ENCODE data around the gene SAMD3. TPM values are rescaled to one million over a fixed set of nuclear protein-coding genes. Genes with fewer than 3 reads are reported as not detected.

Gene SAMD3
- total RNA-seq, 1 experiment from 2014 or later = 7.5 TPM

DNA sequence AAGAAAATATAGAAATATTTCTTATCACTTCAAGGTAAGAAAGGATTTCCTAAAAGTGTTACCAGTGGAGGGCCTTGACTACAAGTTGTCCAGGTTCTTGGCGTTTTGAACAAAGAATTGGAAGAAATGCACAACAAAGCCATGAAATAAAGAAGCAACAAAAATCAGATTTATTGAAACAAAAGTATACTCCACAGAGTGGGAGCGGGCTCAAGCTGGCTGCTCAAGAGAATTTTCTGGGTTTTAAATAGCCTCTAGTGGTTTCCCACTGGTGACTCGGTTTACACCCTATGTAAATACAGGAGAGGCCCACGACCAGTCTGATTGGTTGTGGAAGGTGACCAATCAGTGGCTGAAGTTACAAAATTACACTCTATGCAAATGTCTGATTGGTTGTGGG, 64.2 kb downstream of the SAMD3 start:
- no peaks in the 10 kb centered on the region for H3K79me2 ChIP-seq (ENCODE audit: insufficient read depth, low read length)

DNA sequence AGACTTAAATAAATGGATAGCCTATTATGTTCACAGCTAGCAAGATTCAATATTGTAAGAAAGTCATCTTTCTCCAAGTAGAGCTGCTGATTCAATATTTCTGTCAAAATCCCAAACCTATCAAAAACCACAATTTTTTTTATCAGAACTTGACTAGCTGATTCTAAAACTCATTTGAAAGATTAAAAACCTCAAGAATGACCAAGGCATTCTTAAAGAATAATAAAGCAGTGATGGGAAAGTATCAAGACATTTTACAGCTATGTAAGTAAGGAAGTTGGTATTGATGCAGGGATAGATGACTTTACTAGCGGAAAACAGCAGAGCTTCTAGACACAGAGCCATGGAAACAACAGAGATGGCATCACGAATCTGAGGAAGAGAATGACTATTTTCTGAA, 64.7 kb downstream of the SAMD3 start:
- TF ChIP-seq YY1 (IDR thresholded peaks at IDR 0.05; ENCODE audit: extremely low read depth, insufficient replicate concordance, low read depth, low read length) (no peak), JUND (IDR thresholded peaks at IDR 0.05) (no peak), FOSL1 (IDR thresholded peaks at IDR 0.05; ENCODE audit: low read depth) (no peak), POLR2A (IDR thresholded peaks at IDR 0.05; ENCODE audit: borderline replicate concordance, extremely low read depth, insufficient read depth, insufficient read length) (no peak), TCF7L2 (IDR thresholded peaks at IDR 0.05; ENCODE audit: borderline replicate concordance, extremely low read depth, insufficient read depth, insufficient read length) (no peak), EZH2 (IDR thresholded peaks at IDR 0.05) (no peak)
- TF ChIP-seq, protein P1, sequence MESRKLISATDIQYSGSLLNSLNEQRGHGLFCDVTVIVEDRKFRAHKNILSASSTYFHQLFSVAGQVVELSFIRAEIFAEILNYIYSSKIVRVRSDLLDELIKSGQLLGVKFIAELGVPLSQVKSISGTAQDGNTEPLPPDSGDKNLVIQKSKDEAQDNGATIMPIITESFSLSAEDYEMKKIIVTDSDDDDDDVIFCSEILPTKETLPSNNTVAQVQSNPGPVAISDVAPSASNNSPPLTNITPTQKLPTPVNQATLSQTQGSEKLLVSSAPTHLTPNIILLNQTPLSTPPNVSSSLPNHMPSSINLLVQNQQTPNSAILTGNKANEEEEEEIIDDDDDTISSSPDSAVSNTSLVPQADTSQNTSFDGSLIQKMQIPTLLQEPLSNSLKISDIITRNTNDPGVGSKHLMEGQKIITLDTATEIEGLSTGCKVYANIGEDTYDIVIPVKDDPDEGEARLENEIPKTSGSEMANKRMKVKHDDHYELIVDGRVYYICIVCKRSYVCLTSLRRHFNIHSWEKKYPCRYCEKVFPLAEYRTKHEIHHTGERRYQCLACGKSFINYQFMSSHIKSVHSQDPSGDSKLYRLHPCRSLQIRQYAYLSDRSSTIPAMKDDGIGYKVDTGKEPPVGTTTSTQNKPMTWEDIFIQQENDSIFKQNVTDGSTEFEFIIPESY (IDR thresholded peaks at IDR 0.05; ENCODE audit: extremely low read depth, insufficient replicate concordance, low read length) = no peak
- no peaks in the 10 kb centered on the region for H3K27me3 ChIP-seq (ENCODE audit: insufficient read depth, low read length)
- H2AFZ ChIP-seq (ENCODE audit: low read depth, low read length, poor library complexity, severe bottlenecking) = no peak overlapping the region
- H3K79me2 ChIP-seq (ENCODE audit: insufficient read depth, low read length) = no peaks in the 10 kb centered on the region
- no peak overlapping the region for H3K9ac ChIP-seq (ENCODE audit: low read length)
- DNase-seq (ENCODE audit: low read depth, low spot score) = no peak
- intact Hi-C loops (cut with micrococcal nuclease) = no loop called here
- no peaks in the 10 kb centered on the region for H4K20me1 ChIP-seq (ENCODE audit: insufficient read depth)
- H3K4me2 ChIP-seq (ENCODE audit: low read length) = no peak overlapping the region
- H3K9me2 ChIP-seq (ENCODE audit: insufficient read depth) = no peaks in the 10 kb centered on the region
- H3K4me3 ChIP-seq (replicated peaks in 1 of 2; ENCODE audit: low read depth in 1 of 2, low read length in 2 of 2) = no peak overlapping the region
- no peaks in the 10 kb centered on the region for H3K9me3 ChIP-seq (ENCODE audit: control insufficient read depth in 1 of 2, insufficient read depth in 1 of 2, low read depth in 1 of 2, low read length in 2 of 2)
- ChIA-PET RAD21 (ENCODE audit: low non-redundant PET in 1 of 2, low total read pairs in 2 of 2, uncharacterized antibody in 2 of 2, unreplicated experiment in 2 of 2) (no interaction called here), POLR2A (no interaction called here), CTCF (no interaction called here)
- BruUV-seq (replicated peaks) = no TSS peak
- H3K27ac ChIP-seq (ENCODE audit: low read depth, low read length) = no peak overlapping the region
- no peaks in the 10 kb centered on the region for H3K36me3 ChIP-seq (ENCODE audit: control insufficient read depth in 1 of 2, insufficient read depth in 2 of 2, low read length in 2 of 2)
- no peaks in the 10 kb centered on the region for H3K4me1 ChIP-seq (ENCODE audit: control insufficient read depth in 1 of 2, insufficient read depth in 2 of 2, low read length in 2 of 2)
- ATAC-seq = no peak

More for the DNA sequence above, 64.2 kb downstream of the SAMD3 start:
- ChIA-PET POLR2A (no interaction called here), RAD21 (ENCODE audit: low non-redundant PET in 1 of 2, low total read pairs in 2 of 2, uncharacterized antibody in 2 of 2, unreplicated experiment in 2 of 2) (no interaction called here), CTCF (no interaction called here)
- DNase-seq (ENCODE audit: low read depth, low spot score) = no peak
- H3K27me3 ChIP-seq (ENCODE audit: insufficient read depth, low read length) = no peaks in the 10 kb centered on the region
- no peak overlapping the region for H2AFZ ChIP-seq (ENCODE audit: low read depth, low read length, poor library complexity, severe bottlenecking)
- no peak for TF ChIP-seq POLR2AphosphoS5 (IDR thresholded peaks at IDR 0.05; ENCODE audit: low read depth, low read length)
- TF ChIP-seq SRF (IDR thresholded peaks at IDR 0.05; ENCODE audit: low read depth) = no peak
- TF ChIP-seq YY1 (IDR thresholded peaks at IDR 0.05; ENCODE audit: extremely low read depth, insufficient replicate concordance, low read depth, low read length) = no peak
- intact Hi-C loops (cut with micrococcal nuclease) = no loop called here
- no peaks in the 10 kb centered on the region for H3K36me3 ChIP-seq (ENCODE audit: control insufficient read depth in 1 of 2, insufficient read depth in 2 of 2, low read length in 2 of 2)
- no TSS peak for BruUV-seq (replicated peaks)
- ATAC-seq = no peak
- no peak overlapping the region for H3K4me2 ChIP-seq (ENCODE audit: low read length)
- no peaks in the 10 kb centered on the region for H3K9me3 ChIP-seq (ENCODE audit: control insufficient read depth in 1 of 2, insufficient read depth in 1 of 2, low read depth in 1 of 2, low read length in 2 of 2)
- no peak overlapping the region for H3K4me3 ChIP-seq (replicated peaks in 1 of 2; ENCODE audit: low read depth in 1 of 2, low read length in 2 of 2)
- H3K27ac ChIP-seq (ENCODE audit: low read depth, low read length) = no peak overlapping the region
- H3K9ac ChIP-seq (ENCODE audit: low read length) = no peak overlapping the region
- H3K4me1 ChIP-seq (ENCODE audit: control insufficient read depth in 1 of 2, insufficient read depth in 2 of 2, low read length in 2 of 2) = no peaks in the 10 kb centered on the region
- no peaks in the 10 kb centered on the region for H4K20me1 ChIP-seq (ENCODE audit: insufficient read depth)
- no peaks in the 10 kb centered on the region for H3K9me2 ChIP-seq (ENCODE audit: insufficient read depth)

Measured in HCT116 (cell line).